Mononuclear cell (primary cell): ENCODE data around the gene CLCN6. TPM values are rescaled to one million over a fixed set of nuclear protein-coding genes. Genes with fewer than 3 reads are reported as not detected.

Source experiments
- H3K27me3 ChIP-seq: 2 replicates; pipeline ENCODE4 v1.6.0; 2011; ENCODE audit warnings: low read length, control low read depth; ENCODE audit not compliant: insufficient read depth
- H3K4me1 ChIP-seq: 2 replicates; pipeline ENCODE4 v1.5.1; 2011; ENCODE audit warnings: mild to moderate bottlenecking, low read length, control low read depth; ENCODE audit not compliant: insufficient read depth
- H3K4me3 ChIP-seq: 2 replicates; pipeline ENCODE4 v1.5.1; 2011; ENCODE audit warnings: mild to moderate bottlenecking, low read length, moderate library complexity
- H3K9me3 ChIP-seq: 2 replicates; pipeline ENCODE4 v1.5.1; 2011; ENCODE audit warnings: low read depth, mild to moderate bottlenecking, control low read depth, low read length
- total RNA-seq: library from RNA; depleted of rRNA; stranded (reverse); fragments of >200 nt; gene quantifications from one replicate; pipeline ENCODE4 v1.2.3, GENCODE V29; 2012

The CLCN6 gene
- total RNA-seq, 1 donor = 7.8 TPM

- Histone ChIP-seq H3K27me3 (no peaks in the 10 kb centered on the region), H3K4me3 (no peak overlapping the region), H3K4me1 (no peaks in the 10 kb centered on the region), H3K9me3 (no peaks in the 10 kb centered on the region)
Measured at GRCh38 chr1:11771481-11772043, 34.4 kb upstream of the CLCN6 start.

- no peaks in the 10 kb centered on the region for H3K4me1 ChIP-seq
- H3K27me3 ChIP-seq = no peaks in the 10 kb centered on the region
- no peaks in the 10 kb centered on the region for H3K9me3 ChIP-seq
- no peak overlapping the region for H3K4me3 ChIP-seq
Measured at GRCh38 chr1:11772458-11772857, 33.5 kb upstream of the CLCN6 start.

- H3K27me3 ChIP-seq = no peaks in the 10 kb centered on the region
- H3K9me3 ChIP-seq = no peaks in the 10 kb centered on the region
- no peak overlapping the region for H3K4me3 ChIP-seq
- H3K4me1 ChIP-seq = no peaks in the 10 kb centered on the region
Measured at GRCh38 chr1:11774753-11775152, 31.2 kb upstream of the CLCN6 start.

GRCh38 chr1:11777658-11778322 is 28.2 kb upstream of the CLCN6 start:
- Histone ChIP-seq H3K4me3 (no peak overlapping the region), H3K4me1 (no peaks in the 10 kb centered on the region), H3K9me3 (no peaks in the 10 kb centered on the region), H3K27me3 (no peaks in the 10 kb centered on the region)

GRCh38 chr1:11778336-11778735 is 27.7 kb upstream of the CLCN6 start:
- Histone ChIP-seq H3K27me3 (no peaks in the 10 kb centered on the region), H3K4me3 (no peak overlapping the region)

GRCh38 chr1:11778844-11779623 is 27.0 kb upstream of the CLCN6 start:
- H3K4me1 ChIP-seq = no peaks in the 10 kb centered on the region
- H3K4me3 ChIP-seq = no peak overlapping the region
- no peaks in the 10 kb centered on the region for H3K27me3 ChIP-seq
- H3K9me3 ChIP-seq = no peaks in the 10 kb centered on the region

More at GRCh38 chr1:11778336-11778735, 27.7 kb upstream of the CLCN6 start:
- no peaks in the 10 kb centered on the region for H3K4me1 ChIP-seq
- H3K9me3 ChIP-seq = no peaks in the 10 kb centered on the region

GRCh38 chr1:11779715-11780379 is 26.1 kb upstream of the CLCN6 start:
- Histone ChIP-seq H3K9me3 (no peaks in the 10 kb centered on the region), H3K4me1 (peaks cover 5% of the 10 kb centered on the region), H3K27me3 (no peaks in the 10 kb centered on the region), H3K4me3 (no peak overlapping the region)

GRCh38 chr1:11780380-11781147 is 25.4 kb upstream of the CLCN6 start:
- H3K4me3 ChIP-seq = no peak overlapping the region
- no peaks in the 10 kb centered on the region for H3K27me3 ChIP-seq
- peaks cover 12% of the 10 kb centered on the region for H3K4me1 ChIP-seq
- no peaks in the 10 kb centered on the region for H3K9me3 ChIP-seq

- Histone ChIP-seq H3K27me3 (no peaks in the 10 kb centered on the region), H3K9me3 (no peaks in the 10 kb centered on the region), H3K4me1 (peaks cover 14% of the 10 kb centered on the region), H3K4me3 (no peak overlapping the region)
Measured at GRCh38 chr1:11781297-11781696, 24.7 kb upstream of the CLCN6 start.

- Histone ChIP-seq H3K9me3 (no peaks in the 10 kb centered on the region), H3K4me3 (no peak overlapping the region), H3K27me3 (no peaks in the 10 kb centered on the region), H3K4me1 (peaks cover 14% of the 10 kb centered on the region)
Measured at GRCh38 chr1:11782127-11782708, 23.8 kb upstream of the CLCN6 start.

- peaks cover 14% of the 10 kb centered on the region for H3K4me1 ChIP-seq
- H3K4me3 ChIP-seq = no peak overlapping the region
- no peaks in the 10 kb centered on the region for H3K9me3 ChIP-seq
- no peaks in the 10 kb centered on the region for H3K27me3 ChIP-seq
Measured at GRCh38 chr1:11783556-11783955, 22.4 kb upstream of the CLCN6 start.

GRCh38 chr1:11784256-11784992 is 21.6 kb upstream of the CLCN6 start:
- H3K4me1 ChIP-seq = peaks cover 16% of the 10 kb centered on the region
- H3K27me3 ChIP-seq = no peaks in the 10 kb centered on the region
- no peak overlapping the region for H3K4me3 ChIP-seq
- no peaks in the 10 kb centered on the region for H3K9me3 ChIP-seq

- Histone ChIP-seq H3K9me3 (no peaks in the 10 kb centered on the region), H3K4me1 (peaks cover 24% of the 10 kb centered on the region), H3K27me3 (no peaks in the 10 kb centered on the region), H3K4me3 (no peak overlapping the region)
Measured at GRCh38 chr1:11784993-11785769, 20.8 kb upstream of the CLCN6 start.
